ENCODE measurements around the gene KREMEN1.
A peak's percentile ranks its signal among the peaks of the same experiment; 100 is the strongest.
"Not testable (repeated sequence)": the region's sequence is repeated elsewhere in the genome, so short reads cannot be mapped to it uniquely, and the experiment has no call there.

Gene KREMEN1

DNA sequence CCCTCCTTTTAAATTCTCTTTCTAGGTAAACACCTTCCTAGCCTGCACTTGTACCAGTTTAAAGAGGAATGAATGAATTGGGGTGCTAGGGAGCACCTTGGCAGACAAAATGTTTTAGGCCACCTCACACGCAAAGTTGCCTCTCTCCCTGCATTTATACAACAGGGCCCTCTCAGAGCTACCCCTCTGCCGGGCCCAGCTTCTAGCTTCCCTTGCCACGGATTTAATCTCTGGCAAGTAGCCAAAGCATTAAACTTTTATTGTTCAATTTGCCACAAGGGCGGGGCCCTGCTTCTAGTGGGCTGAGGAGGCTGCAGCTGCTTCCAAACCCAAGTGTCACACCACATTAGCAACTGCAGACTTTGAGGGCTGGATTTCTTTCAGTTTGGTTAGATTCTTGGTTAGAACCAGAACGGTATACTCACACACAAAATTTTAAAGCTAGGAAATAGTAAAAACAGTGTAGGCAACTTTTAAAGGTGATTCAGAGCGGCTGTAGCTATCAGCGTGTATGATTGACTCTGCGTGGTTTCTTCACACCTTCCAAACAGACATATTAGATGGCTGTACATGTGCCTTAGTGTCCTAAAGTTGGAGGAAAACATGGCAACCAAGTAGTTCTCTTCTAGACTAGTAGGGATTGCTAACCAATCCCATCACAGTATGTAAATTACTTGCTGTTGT lies 6.5 kb downstream of the KREMEN1 start:
- FAIRE-seq: peak; percentile 33

DNA sequence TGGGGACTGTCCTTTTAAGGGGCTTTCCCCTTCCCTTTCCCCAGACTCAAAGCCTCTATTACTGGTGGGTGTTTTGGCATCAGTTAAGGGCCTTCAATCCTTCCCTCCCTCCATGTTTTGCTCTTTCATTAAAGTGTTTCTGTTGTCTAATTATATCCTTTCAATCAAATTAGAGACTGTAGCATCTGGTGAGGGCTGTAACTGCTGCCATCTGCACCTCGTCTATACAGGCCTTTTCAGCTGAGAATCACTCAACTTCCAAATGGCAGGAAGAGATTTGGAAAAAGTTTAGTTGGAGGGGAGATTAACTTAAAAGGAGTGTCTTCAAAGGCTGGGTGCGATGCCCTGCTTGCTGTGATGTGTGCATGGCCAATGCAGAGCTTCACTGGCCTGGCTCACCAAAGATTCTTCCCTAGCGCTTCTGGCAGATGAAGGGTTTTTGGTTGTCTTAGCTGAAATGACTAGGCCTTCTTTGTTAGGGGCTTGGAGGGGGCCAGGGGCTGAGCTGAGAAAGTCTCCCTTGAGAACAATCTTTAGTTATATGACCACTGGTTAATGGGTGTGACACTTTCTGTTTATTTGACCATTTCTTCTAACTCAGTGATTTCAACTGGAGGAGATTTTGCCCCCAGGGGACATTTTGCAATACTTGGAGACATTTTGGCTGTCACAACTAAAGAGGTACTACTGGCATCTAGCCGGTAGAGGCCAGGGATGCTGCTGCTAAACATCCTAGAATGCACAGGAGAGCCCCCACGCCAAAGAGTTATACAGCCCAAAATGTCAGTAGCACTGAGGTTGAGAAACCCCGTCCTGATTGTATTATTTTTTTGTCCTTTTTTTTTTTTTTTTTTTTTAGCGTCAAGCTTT lies 7.5 kb downstream of the KREMEN1 start:
- no peak for FAIRE-seq

DNA sequence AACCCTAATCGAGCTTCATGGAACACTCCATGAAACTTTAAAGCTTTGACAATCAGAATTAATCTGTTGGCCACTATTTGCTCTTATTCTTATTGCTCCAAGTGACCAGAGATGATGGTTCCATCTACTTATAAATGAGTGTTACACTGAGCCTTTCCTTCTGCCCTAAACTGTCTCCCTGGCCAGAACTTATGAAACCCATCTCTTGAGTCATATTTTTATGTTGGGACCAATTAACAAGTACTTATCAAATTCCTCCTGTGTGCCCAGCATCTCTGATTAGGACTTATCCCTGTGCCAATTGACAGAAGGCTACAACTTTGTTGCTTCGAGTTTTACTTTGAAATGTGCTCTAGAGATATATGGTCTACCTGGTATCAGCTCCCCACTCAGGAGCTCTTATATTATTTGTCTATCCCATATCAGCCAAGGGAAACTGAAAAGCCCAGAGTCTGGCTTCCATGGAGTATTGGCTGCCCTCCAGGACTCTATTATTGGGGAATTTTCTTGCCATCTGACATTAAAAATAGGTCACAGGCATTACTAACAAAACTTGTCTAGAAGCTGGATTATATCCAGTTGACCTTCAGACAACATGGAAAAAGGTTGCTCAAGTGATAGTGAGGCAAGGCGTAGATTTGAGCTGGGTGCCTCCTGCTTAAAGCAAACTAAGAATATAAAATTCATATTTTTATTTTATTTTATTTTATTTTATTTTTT lies 8.8 kb downstream of the KREMEN1 start:
- no peak for FAIRE-seq

DNA sequence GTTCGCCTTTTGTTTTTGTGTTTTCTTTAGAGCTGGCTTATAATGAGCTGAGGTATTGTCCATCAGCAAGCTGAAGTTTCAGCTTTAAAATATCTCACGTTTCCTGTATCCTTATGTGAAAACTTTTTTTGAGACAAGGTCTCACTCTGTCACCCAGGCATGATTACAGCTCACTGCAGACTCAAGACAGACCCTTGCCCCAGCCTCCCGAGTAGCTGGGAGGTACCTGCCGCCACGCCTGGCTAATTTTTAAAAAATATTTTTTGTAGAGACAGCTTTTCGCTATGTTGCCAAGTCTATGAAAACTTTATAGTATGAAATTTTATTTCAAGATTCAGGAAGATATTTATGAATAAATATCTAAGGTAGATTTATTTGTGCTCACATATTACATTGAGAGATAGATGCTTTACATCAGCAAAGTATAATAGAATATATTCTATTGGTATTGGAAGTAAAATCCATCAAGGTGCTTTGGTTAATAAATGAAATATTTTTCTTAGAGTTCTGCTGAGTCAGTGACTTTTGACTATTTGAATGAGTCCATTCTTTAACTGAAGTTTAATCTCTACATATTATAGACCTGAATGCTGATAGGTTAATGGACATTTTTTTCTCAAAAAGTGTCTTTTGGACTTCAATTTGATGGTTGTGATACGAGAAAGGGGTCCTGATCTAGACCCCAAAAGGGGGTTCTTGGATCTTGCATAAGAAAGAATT lies 10.2 kb downstream of the KREMEN1 start:
- FAIRE-seq: peak; percentile 74

DNA sequence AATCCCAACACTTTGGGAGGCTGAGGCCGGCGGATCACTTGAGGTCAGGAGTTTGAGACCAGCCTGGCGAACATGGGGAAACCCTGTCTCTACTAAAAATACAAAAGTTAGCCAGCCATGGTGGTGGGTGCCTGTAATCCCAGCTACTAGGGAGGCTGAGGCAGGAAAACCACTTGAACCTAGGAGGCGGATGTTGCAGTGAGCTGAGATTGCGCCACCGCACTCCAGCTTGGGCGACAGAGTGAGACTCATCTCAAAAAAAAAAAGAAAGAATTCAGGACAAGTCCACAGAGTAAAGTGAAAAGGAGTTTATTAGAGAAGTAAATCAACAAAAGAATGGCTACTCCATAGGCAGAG lies 10.7 kb downstream of the KREMEN1 start:
- not testable (repeated sequence) for FAIRE-seq

DNA sequence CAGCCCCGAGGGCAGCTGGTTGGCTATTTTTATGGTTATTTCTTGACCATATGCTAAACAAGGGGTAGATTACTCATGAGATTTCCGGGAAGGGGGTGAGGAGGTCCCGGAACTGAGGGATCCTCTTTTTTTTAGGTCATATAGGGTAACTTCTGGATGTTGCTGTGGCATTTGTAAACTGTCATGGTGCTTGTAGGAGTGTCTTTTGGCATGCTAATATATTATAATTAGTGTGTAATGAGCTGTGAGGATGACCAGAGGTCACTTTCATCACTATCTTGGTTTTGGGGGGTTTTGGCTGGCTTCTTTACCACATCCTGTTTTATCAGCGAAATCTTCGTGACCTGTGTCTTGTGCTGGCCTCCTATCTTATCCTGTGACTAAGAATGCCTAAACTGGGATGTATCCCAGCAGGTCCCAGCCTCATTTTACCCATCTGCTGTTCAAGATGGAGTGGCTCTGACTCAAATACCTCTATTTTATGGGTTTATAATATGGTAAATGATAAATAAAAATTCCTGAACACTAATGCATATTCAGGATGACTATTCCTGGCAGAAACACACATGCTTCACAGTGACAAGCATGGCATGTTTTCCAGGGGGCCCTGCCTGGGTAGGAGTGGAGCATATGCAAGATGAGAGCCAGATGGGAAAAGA lies 11.2 kb downstream of the KREMEN1 start:
- no peak for FAIRE-seq

DNA sequence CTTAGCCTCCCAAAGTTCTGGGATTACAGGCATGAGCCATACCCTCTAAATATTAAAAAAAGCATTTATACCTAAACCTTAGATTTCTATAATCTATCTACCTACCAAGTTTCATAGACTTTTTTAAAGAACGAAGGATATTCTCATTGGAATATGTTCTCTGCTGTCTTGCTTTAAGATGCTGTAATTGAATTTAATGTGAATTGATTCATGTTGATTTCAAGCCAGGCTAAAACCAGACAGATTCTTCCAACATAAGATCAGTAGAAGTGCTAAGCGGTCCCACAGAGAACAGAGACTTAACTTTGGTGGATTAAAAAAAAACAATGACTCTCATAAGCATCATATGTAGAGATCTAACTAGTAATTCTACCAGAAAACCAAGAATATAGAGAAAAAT lies 14.2 kb downstream of the KREMEN1 start:
- FAIRE-seq: no peak

DNA sequence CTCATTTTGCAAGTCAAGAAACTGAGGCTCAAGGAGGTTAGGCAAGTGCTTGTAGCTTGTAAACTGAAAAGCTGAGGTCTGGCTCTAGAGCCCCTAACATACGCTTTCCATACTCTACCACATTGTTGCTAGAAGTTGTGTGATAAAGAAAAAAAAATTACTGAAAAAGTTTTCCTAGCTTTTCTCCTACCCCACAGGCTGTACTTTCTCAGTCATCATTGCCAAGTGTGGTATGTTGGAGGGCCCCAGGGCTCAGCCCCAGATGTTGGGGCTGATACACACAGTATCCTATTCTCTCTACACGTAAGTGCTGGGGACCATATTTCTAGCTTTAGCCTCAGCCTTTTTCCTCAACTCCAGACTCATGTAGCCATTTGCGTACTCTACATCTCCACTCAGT lies 16.0 kb downstream of the KREMEN1 start:
- no peak for FAIRE-seq

DNA sequence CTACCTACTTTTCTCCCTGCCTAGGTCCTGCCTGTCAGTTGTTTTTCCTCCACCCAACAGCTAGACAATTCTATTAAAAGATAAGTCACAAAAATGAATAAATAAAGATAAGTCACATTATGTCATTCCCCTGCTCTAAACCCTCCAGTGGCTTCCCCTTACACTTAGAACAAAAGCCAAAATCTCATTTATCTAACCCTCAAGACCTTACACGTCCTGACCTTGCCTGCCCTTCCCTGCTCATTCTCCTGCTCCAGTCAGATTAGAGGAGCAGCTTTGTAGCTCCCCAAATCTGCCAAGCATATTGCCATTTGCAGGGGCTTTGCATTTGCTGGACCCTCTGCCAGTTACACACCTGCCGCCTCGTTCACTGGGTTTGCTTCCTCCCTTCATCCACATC lies 16.7 kb downstream of the KREMEN1 start:
- no peak for FAIRE-seq

DNA sequence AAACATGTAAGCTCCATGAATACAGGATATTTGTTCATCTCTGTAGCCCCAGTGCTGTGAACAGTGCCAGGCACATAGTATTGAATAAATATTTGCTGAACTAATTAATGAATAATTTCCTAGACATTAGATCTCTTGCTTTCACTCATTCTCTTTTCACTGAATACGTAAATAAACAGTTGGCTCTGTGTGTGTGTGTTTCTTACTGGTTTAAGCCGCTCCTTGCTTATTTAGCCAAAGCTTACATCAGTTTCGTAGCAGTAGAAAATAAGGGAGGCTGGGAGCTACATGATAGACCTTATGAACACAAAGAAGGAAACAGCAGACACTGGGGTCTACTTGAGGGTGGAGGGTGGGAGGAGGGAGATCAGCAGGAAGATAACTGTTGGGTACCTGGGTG lies 17.2 kb downstream of the KREMEN1 start:
- FAIRE-seq: no peak

DNA sequence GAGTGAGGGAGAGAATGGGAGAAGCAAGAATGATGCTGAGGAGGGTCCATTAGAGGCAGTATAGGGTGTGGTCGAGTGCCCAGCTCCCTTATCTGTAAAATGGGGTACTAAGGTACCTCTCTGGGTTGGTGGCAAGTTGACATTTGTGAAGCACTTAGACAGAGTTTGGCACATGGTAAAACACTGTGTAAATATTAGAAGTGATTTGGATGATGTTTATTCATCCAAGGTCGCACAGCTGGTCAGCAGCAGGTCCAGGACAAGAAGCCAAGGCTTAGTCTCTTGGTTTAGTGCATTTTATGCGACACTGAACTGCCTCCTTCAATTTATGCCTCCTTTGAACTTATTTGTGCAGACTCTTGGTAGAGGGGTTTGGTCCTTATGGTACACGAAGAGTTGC lies 19.4 kb downstream of the KREMEN1 start:
- FAIRE-seq: no peak

DNA sequence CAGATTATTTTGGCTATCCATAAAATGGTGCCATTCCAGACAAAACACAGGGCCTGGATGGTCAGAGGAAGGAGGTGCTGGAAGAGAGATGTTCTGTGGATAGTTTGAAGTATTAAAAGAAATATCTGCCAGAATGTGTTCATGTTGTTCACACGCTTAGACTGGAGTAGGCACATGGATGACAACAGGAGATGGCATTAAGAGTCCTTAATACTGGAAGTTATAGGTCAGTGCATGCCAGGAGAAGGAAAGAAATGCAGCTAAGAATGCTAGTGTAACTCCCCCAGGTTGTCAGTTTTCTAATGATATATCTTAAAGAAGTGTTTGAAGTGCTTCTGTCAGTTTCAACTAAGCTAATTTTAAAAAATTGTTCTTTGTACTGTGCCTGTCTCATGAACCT lies 20.2 kb downstream of the KREMEN1 start:
- FAIRE-seq: no peak

DNA sequence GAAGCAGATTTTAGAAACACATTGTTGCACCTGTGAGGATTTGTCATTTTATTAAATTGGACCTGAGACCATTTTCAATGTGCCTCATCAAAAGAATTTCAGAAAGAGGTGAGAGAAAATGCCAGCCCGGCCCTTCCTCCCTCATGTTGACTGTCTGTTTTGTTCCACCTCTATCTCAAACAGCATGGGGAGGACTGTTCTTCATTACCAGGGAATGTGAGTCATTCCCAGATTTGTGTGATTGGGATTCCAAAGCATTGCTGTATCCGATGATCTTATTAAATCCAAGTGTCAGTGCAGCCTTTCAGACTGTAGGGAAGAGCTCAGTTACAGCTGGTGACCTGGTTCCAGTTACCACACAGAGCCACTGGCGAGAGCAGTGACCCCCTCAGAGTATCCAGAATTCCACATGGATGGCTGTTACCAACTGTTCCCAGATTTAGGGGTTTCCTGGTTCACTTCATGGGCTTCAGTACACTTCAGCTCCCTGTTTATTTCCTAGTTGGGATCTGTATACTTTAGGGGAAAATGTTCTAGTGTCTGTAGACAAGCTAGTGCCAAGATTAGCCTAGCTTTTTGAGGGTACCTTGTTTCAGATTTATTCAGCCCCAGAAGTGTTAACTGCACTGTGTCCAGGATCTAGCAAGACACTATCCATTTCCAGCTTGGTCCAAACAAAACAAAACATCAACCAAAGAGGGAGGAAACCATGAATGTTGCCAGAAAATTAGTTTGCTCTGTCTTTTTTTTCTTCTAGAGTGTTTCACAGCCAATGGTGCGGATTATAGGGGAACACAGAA lies 20.9 kb downstream of the KREMEN1 start:
- FAIRE-seq: peak; percentile 74

DNA sequence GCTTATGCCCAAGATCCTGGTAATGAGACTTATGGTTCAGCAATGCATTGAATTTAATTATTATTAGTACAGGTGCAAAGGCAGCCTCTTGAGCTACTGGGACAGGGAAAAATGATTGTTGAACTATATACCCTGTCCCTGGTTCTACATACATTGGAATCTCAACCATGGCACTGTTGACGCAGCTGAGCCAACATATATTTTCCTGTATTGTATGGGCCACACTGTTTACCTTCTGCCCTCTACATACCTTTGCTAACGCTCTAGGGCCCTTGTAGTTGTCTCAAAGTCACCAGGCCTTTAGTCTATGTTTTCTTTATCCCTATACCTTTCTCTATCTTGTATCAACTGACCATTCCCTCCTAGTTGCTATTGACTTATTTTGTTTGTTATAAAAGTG lies 22.6 kb downstream of the KREMEN1 start:
- FAIRE-seq: no peak

DNA sequence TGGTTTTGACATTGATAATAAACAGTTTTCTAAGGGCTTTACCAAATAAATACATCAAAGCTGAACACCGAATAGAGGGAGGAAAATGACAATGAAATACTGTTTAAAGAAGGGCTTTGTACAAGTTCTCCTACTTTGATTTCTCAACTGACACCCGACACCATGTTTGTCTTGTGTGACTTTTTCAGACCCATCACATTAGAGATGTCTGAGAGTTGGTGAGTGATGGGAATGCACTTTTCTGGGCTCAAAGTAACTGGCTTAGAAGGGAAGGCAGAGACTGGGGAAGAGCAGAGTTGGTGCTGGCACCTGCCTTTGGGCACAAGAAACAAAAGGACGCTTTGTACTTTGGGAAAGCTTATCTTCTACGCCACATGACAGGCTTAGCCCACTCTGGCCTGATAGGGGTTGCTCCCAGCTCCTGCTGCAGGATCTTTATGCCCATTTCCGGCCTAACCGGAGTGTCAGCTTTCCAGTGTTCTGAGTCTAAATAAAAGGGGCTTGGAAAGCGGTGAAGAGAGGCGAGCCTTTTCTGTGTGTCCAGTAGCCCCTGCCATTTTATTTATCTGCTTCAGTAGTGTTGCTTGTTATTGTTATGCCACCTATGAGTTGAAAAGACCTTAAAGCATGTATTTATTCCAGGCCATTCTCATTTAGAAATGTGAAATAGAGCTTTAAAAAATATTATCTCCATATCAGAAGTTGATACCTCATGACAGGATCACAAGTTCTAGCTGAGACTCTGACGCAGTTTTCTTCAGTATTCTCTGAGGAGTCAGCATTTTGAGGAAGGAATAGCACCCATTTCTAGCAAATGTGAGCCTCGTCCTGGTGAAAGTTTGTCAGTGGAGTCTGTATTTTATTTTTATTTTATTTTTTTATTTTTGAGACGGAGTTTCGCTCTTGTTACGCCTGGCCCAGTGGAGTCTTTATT lies 24.2 kb downstream of the KREMEN1 start:
- FAIRE-seq: no peak

DNA sequence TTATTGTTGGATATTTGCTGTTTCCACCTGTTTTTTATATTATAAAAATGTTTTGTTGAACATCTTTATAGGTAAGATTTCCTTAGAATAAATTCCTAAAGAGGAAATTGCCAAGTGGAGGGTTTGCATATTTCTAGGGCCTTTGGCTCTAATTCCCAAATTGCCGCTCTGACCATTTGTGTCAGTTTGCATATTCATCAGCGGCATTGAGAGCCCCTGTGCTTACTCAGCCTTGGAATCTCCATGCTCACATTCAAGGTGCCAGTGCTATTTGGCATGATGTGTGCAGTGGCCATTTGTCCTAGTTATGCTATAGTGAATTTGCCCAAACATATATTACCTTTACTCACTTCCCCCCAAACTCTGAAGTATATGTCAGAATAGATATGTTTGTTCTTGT lies 25.5 kb downstream of the KREMEN1 start:
- no peak for FAIRE-seq

DNA sequence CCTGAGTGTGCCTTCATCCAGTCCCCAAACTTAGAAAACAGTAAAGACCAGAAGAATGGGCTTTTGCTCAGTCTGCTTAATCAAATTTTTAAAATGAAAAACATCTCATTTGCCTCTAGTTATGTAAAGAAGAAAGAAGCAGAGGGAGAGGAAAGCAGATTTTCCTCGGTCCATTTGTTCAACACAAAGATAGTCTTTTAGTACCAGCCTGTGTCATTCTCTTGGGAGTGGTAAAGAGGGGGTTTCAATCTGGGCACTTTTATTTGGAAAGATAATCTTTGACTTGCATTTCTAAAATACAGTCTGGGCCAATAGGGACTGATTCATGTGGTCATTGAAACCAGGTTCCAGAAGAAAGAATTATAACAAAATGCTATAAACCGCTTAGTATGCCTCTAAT lies 29.5 kb downstream of the KREMEN1 start:
- FAIRE-seq: no peak

DNA sequence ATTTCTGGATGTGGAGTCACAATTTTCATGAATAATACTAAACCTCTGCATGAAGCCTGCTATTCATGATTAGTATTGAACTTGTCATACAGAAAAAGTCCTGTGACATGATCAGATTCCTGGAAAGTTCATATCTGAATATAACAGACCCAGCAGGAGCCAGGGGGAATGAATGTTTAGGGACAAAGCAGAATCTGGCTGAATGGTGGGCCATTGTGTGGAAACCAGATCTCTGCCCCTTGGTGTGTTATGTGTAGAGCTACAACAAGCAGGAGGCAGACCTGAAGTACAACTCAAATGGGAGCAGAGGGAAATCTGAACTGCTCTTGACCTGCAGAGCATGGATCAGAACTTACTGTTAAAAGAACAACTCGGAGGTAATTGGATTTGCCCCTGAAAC lies 30.3 kb downstream of the KREMEN1 start:
- FAIRE-seq: no peak

DNA sequence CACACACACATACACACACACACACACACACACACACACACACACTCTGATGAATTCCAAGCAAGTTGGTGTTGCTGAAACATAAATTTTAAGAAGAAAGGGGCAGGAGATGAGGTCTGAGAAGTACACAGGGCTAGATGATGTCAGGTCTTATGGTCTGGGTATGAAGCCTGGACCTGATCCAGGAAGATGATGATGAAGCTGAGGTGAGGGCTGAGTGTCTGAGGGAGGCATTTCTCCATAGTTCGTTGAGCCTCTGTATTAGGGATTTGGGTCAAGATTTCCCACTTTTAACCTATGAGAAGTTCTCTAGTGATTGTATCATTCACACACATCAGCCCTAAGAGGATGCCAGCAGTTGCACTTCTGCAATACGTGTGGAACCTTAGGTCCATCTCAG lies 32.6 kb downstream of the KREMEN1 start:
- FAIRE-seq: no peak

DNA sequence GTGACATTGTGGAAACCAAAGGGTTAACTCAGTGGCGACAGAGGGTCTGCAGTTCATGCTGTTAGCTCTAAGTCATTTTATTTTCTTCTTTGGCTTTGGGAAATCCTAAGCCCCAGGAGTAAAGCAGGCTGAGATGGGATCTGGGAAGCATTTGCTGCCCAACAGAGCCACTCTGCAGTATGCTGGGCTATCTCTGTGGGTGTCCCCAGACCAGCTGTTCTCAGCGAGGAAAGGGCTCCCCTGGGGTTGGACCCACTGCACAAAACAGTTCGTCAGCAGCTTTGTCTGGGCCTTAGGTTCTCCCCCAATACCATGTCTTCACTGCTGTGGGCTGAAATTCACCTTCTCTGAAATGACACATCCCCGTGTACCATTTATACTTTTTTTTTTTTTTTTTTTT lies 34.0 kb downstream of the KREMEN1 start:
- FAIRE-seq: no peak

DNA sequence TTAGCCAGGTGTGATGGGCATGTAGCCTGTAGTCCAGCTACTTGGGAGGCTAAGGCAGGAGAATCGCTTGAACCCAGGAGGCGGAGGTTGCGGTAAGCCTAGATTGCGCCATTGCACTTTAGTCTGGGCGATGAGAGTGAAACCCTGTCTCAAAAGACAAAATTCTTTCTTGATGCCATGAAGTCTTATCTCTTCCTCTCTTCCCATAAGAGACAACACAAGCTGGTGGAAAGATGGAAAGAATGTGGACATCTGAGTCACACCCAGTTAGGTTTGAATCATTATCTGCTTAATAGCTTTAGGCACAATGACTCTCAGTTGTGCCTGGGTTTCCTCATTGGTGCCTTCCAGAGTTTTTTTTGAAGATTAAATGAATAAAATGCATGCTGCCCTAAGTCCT lies 35.3 kb downstream of the KREMEN1 start:
- no peak for FAIRE-seq
